HG03378 (cell line): ENCODE data around the gene COL5A2.

ENCODE experiments used
- ATAC-seq: cut with Tn5 transposase; IDR thresholded peaks from one replicate; pipeline ENCODE4 v1.9.1; 2021; ENCODE audit warnings: mild to moderate bottlenecking, moderate library complexity; ENCODE audit not compliant: unreplicated experiment

Gene COL5A2

GRCh38 chr2:189181706-189182105 lies 2.1 kb upstream of the COL5A2 start:
- ATAC-seq, result no peak

DNA sequence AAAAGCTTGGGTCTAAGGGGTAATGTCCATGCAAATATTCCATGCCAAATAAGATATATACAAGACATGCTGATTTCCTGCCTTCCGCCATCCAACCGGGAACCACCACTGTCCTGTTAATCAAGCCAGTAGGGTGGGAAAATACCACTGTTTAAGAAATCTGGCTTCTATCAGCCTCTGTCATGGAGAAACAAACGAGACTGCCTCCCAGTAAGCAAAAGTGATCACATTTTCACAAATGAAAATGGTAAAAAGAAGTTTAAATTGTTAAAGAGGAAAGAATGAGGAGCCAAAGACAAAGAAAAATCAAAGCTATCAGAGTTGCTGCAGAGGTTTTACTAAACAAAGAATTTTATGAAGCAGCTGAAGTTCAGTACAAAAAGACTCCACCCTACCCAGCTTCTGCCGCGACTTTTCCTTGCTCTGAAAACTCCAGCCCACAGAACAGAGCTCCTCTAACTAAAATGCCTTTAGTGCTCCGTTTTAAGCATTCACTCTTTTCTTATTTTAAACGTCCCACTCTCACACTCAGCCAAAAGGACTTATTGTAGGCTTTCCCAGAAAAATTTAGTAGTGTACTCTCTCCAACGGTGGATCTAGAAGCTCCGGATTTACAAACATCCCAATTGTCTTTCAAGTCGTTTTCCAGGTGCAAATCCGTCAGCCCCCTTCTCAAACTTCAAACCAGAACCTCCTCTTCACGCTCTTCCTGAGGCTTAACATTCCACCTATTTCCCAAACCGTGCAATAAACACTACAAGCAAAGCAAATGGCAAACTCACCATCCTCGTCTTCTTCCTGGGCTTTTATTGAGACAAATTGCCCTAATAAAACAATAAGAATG lies 613 bp downstream of the COL5A2 start:
- no peak for ATAC-seq

DNA sequence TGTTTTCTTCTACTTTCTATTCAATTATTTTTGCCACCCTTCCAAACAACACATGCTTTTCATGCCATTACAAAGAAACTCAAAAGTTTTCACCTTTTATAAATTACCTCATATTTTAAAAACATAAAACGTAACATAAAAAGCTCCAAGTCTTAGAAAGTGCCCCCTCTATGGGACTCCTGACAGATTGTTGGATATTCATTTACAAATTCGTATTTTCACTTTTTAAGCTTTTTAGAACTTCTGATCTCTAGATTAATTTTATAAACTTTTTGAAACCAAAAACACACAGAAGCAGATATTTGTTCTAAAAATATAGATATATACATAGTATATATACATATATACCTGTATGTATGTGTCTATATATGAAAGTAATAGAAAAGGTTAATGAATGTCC lies 1.5 kb downstream of the COL5A2 start:
- ATAC-seq, result no peak

- ATAC-seq, result no peak
Observed at GRCh38 chr2:189177251-189177840, 2.2 kb downstream of the COL5A2 start.

DNA sequence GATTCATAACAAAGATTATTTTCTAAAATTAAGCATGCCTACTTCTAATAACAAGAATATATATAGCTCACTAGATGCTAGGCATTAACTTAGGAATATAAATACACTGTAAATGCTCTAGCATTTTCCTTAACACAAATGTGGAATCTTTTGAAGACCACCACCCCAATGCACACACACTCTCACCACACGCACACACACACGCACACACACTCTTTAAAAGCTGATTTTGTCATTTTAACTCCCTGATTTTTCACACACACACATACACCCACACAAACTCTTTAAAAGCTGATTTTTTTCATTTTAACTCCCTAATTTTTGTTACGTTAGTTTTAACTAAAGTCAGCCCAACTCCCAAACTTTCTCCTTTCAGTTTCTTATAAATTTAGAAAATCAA lies 3.0 kb downstream of the COL5A2 start:
- ATAC-seq, result no peak

GRCh38 chr2:189175869-189176433 lies 3.6 kb downstream of the COL5A2 start:
- ATAC-seq, result no peak

GRCh38 chr2:189171956-189172609 lies 7.5 kb downstream of the COL5A2 start:
- ATAC-seq, result no peak

DNA sequence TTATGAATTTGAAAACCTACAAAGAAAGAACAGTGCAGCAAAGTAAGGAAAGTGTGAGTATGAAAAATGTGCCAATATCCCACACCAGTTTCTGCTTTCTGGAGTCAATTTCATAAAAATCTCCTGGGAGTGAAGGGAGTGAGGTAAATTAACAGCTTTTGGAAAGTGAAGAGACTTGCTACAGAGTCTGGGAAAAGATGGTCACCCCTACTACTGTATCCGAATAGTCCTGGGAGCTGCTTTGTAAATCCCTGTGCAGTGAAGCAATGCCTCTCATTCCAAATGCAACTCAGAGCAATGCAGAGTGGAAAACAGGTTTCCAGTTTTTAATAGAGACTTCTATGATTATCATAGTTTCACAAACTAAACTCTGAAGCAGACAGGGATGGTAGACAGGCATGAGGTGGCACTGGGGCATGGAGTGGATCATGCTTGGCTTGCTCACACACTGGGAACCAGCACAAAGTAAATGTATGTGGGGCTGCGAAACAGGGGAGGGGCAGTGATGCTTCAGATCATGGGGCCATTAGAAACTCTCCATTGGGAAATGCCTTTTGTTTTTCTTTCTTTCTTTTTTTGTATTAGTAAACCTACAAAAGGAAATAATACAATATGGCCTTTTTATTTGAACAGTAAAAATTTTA lies 10.6 kb downstream of the COL5A2 start:
- ATAC-seq, result no peak

DNA sequence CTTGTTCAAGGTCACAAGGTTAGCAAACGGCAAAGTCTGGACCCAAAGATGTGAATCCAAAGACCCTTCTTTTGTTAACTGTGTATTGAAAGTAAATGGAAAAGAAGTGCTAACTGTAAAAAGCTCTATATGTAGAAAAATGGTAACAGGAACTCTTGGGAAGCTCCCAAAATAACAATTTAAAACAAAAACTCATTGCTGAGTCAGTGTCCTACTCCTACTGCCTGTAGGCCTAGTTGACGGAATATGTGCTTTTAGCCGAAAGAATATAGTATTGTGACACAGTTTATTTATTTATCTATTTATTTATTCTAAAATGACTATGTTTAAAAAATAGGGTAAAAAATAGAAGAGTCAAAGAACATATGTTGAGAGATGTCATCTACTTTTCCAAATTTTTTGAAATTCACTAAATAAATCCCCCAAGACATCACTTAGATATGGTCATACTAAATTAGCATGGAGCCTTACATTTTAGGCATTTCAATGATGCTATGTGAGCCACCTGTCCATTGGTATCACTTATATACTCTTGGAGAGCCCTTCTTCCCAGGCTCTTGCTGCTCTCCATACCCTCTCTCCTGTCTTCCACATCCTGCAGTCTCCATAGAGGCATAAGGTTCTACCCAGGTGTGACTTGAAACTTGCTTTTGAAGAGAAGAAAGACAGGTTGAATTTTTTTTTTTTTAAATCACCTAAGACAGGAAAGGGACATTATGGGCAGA lies 13.7 kb downstream of the COL5A2 start:
- ATAC-seq, result no peak

GRCh38 chr2:189164746-189165145 lies 14.8 kb downstream of the COL5A2 start:
- ATAC-seq, result no peak

GRCh38 chr2:189163889-189164288 lies 15.7 kb downstream of the COL5A2 start:
- no peak for ATAC-seq

- ATAC-seq, result no peak
Observed at GRCh38 chr2:189162566-189162965, 17.0 kb downstream of the COL5A2 start.

DNA sequence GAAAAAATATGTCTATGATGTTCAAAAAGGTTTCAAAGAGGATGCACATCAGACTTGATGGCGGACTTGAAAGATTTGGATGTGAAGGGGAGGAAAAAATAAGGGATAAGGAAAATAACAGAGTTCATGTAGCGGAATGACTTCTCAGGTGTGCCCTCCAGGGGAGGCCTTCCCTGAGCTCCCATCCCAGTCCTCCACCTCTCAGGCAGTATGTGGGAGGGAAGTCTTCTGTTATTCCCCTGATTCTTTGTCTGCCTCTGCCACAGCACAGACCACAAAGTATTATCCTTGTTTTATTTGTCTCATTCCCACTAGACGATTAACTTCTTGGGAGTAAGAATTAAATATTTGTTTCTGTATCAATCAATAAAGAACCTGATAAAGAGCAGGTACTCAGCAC lies 17.7 kb downstream of the COL5A2 start:
- ATAC-seq, result no peak

DNA sequence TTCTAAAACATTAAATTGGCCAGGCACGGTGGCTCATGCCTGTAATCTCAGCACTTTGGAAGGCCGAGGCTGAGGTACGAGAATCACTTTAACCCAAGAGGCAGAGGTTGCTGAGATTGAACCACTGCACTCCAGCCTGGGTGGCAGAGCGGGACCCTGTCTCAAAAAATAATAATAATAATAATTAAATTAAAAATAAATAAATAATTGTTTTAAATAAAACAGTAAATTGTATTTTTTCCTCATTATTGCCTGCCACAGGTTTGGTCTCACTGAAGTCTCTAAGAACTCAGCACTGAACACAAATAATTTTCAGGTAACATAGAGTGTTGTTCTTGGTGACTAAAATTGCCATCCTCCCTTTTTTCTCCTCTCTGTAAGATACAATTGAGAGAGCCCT lies 19.8 kb downstream of the COL5A2 start:
- no peak for ATAC-seq

GRCh38 chr2:189159273-189159672 lies 20.3 kb downstream of the COL5A2 start:
- no peak for ATAC-seq

DNA sequence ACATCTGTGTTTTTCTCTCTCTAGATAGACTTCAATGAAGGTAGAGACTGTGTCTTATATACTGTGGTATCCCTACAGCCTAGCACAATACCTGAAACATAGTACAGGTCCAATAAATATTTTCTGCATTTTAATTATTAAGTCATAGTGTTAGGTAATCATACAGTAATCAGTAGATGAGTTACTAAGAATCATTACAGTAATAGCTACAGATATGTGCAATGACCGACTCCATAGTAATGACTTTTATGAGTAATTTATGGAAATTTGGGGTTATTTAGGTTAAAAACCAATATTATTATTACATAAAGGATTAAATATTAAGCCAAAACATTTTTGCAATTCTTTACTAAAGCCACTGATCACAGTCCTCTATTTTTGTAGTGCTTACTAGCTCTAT lies 21.6 kb downstream of the COL5A2 start:
- ATAC-seq, result no peak

- ATAC-seq, result no peak
Observed at GRCh38 chr2:189157456-189157855, 22.1 kb downstream of the COL5A2 start.

DNA sequence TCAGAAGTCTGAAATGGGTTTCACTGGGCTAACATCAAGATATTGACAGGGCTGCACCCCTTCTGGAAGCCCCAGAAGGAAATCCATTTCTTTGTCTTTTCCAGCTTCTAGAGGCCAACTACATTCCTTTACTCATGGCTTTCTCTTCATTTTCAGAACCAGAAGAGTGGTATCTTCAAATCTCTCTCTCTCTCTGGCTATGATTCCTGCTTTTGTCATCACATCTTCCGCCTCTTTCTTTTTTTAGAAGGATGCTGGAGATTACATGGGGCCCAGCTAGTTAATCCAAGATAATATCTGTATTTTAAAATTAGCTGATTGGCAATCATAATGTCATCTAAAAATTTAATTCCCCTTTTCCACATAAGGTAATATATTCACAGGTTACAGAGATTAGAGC lies 23.8 kb downstream of the COL5A2 start:
- no peak for ATAC-seq

- no peak for ATAC-seq
Observed at GRCh38 chr2:189153619-189154018, 25.9 kb downstream of the COL5A2 start.

- ATAC-seq, result no peak
Observed at GRCh38 chr2:189152483-189152882, 27.1 kb downstream of the COL5A2 start.

- ATAC-seq, result no peak
Observed at GRCh38 chr2:189151906-189152305, 27.7 kb downstream of the COL5A2 start.
